AG09319 (cell line): ENCODE data around the gene CFLAR.

Experiments used
- DNase-seq: peaks from one replicate; pipeline ENCODE4 v3.0.0-alpha.2; 2010; ENCODE audit warnings: low read depth; ENCODE audit errors: extremely low read depth
- TF ChIP-seq, protein P1 (sequence below): IDR thresholded peaks from 2 replicates; pipeline ENCODE4 v1.5.1; 2011; ENCODE audit warnings: low read depth, mild to moderate bottlenecking, inconsistent platforms, low read length, moderate library complexity

CFLAR gene

DNA sequence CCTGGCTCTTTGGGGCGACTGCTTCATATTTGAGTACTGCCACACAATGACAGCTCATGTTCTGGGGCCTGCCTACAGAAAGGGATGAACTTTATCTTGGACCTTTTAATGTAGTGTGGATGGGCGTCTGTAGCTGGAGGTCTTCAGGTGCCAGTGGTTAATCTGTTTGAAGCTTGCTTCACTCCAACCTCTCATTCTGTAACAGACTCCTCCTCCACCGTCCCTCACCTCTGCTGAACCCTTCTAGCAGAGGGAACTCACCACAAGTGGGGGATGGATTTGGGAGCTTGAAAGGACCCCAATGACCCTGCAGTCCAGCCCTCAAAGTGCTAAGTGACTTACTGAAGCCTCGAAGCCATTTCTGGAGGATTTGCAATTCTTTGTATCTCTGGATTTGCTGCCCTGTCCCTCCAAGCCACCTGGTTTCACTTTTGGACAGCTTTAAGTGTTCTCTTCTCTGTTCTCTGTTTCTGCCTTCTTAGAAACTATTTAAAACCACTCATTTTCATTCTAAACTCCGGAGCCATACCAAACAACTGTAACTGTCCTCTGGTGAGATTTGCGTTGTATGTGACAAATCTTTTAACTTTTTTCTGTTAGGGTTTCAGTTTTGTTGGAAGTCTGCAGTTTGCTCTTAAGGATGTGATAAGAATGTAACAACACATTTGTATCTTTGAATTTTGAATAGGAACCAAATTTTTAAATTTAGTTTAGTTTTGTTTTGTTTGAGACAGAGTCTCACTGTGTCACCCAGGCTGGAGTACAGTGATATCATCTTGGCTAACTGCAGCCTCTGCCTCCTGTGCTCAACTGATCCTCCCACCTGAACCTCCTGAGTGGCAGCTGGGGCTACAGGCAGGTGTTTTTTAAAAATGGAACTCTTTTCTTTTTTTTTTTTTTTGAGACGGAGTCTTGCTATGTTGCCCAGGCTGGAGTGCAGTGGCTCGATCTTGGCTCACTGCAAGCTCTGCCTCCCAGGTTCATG, 107.4 kb downstream of the CFLAR start:
- no peak for DNase-seq
- TF ChIP-seq, protein P1, sequence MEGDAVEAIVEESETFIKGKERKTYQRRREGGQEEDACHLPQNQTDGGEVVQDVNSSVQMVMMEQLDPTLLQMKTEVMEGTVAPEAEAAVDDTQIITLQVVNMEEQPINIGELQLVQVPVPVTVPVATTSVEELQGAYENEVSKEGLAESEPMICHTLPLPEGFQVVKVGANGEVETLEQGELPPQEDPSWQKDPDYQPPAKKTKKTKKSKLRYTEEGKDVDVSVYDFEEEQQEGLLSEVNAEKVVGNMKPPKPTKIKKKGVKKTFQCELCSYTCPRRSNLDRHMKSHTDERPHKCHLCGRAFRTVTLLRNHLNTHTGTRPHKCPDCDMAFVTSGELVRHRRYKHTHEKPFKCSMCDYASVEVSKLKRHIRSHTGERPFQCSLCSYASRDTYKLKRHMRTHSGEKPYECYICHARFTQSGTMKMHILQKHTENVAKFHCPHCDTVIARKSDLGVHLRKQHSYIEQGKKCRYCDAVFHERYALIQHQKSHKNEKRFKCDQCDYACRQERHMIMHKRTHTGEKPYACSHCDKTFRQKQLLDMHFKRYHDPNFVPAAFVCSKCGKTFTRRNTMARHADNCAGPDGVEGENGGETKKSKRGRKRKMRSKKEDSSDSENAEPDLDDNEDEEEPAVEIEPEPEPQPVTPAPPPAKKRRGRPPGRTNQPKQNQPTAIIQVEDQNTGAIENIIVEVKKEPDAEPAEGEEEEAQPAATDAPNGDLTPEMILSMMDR = no peak
